Mucosa of descending colon (tissue), 3 donors: Measurements from ENCODE around the gene FLVCR2. TPM values are rescaled to one million over a fixed set of nuclear protein-coding genes. Genes with fewer than 3 reads are reported as not detected.
A peak's percentile ranks its signal among the peaks of the same experiment; 100 is the strongest.

Source experiments
- ATAC-seq: fragments of 200-7000 bp; cut with Tn5 transposase; one replicate; pipeline ENCODE4 v1.9.1; 2020; ENCODE audit warnings: mild to moderate bottlenecking, moderate library complexity
- DNase-seq, 3 donors: peaks; one replicate each; pipeline ENCODE4 v3.0.0-alpha.2; 2020
- H3K36me3 ChIP-seq: fragments of 200-600 bp; one replicate; pipeline ENCODE4 v1.8.0; 2021; ENCODE audit warnings: low read depth, mild to moderate bottlenecking
- H3K4me1 ChIP-seq: fragments of 200-600 bp; one replicate; pipeline ENCODE4 v1.8.0; 2021; ENCODE audit warnings: low read depth, mild to moderate bottlenecking
- H3K4me3 ChIP-seq: fragments of 200-600 bp; one replicate; pipeline ENCODE4 v1.8.0; 2021; ENCODE audit warnings: mild to moderate bottlenecking
- H3K9me3 ChIP-seq: fragments of 200-600 bp; one replicate; pipeline ENCODE4 v1.8.0; 2021; ENCODE audit warnings: mild to moderate bottlenecking
- intact Hi-C, 2 donors: fragments of 100-400 bp; cut with DNase I in 1 of 2; cut with micrococcal nuclease in 1 of 2; formaldehyde crosslinking; loops; one replicate each; pipeline versions ENCODE4 v1.11.0 to v1.11.1; 2022; cut with DNase I, micrococcal nuclease
- total RNA-seq, 3 donors: library from RNA; stranded (reverse); fragmentation: NEBNext Ultra II Directional in 2 of 3; extraction: Animal tissue kit (Norgen Biotek cat#: 25700) in 2 of 3; gene quantifications; one replicate each; pipeline versions ENCODE4 v1.2.1 to v1.2.4, GENCODE V29; 2021 to 2023
- TF ChIP-seq, protein P1 (sequence below): fragments of 200-600 bp; IDR thresholded peaks from one replicate; pipeline ENCODE4 v1.8.0; 2022; ENCODE audit warnings: antibody characterized with exemption, mild to moderate bottlenecking
- donor health status: DM: no; HTN: no; CAD: no; lungs with moderate emphysema.
- donor health status: DM: no; HTN: no; CAD: no.
- donor health status: DM: no; HTN: yes; CAD: no.

FLVCR2 gene
- total RNA-seq, 3 donors from 2014 or later = 19.2 to 37.5 (median 35.3) TPM

DNA sequence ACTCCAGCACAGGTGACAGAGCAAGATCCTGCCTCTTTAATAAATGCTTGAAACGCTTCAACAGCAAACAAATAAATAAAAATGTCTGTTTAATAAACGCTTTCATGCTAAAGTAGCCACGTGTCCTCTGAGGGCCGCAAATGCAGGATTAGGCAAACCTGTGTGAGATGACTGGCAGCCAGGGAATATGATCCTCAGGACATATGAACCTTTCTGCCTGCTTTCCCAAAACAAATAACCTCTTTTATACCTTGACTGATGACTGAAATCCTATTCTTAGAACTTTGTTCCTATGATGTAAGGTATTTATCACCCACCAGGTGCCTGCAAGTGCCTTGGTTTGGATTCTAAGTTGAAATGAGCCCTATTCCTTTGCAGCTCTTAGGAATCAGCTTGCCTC is 14.5 kb upstream of the FLVCR2 start:
- Histone ChIP-seq H3K9me3 (no peaks in the 10 kb centered on the region), H3K4me1 (no peaks in the 10 kb centered on the region), H3K4me3 (no peak overlapping the region), H3K36me3 (no peaks in the 10 kb centered on the region)
- no peak for DNase-seq
- TF ChIP-seq, protein P1, sequence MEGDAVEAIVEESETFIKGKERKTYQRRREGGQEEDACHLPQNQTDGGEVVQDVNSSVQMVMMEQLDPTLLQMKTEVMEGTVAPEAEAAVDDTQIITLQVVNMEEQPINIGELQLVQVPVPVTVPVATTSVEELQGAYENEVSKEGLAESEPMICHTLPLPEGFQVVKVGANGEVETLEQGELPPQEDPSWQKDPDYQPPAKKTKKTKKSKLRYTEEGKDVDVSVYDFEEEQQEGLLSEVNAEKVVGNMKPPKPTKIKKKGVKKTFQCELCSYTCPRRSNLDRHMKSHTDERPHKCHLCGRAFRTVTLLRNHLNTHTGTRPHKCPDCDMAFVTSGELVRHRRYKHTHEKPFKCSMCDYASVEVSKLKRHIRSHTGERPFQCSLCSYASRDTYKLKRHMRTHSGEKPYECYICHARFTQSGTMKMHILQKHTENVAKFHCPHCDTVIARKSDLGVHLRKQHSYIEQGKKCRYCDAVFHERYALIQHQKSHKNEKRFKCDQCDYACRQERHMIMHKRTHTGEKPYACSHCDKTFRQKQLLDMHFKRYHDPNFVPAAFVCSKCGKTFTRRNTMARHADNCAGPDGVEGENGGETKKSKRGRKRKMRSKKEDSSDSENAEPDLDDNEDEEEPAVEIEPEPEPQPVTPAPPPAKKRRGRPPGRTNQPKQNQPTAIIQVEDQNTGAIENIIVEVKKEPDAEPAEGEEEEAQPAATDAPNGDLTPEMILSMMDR = no peak
- intact Hi-C loops = no loop called here
- ATAC-seq = no peak

DNA sequence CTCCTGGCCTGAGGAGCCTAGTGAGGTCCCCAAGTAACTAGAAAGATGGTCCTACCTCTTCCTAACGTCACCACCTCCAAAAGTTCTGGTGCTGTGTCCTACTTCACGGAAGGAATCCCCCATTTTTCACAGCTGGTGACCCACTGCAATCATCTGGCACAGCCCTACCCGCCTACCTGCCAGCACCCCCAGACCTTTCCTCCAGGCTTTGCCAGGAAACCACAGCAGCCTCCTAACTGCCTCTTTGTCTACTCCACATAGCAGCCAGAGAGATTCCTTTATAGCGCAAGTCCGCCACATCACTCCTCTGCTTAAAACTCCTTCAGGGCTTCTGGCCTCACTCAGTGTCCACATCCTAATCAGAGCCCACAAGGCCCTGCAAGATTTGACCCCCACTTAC is 13.4 kb upstream of the FLVCR2 start:
- H3K9me3 ChIP-seq = no peaks in the 10 kb centered on the region
- ATAC-seq (no peak), DNase-seq (no peak)
- intact Hi-C loops = no loop called here
- H3K4me3 ChIP-seq = no peak overlapping the region
- no peaks in the 10 kb centered on the region for H3K36me3 ChIP-seq
- TF ChIP-seq, protein P1 = no peak
- H3K4me1 ChIP-seq = no peaks in the 10 kb centered on the region

DNA sequence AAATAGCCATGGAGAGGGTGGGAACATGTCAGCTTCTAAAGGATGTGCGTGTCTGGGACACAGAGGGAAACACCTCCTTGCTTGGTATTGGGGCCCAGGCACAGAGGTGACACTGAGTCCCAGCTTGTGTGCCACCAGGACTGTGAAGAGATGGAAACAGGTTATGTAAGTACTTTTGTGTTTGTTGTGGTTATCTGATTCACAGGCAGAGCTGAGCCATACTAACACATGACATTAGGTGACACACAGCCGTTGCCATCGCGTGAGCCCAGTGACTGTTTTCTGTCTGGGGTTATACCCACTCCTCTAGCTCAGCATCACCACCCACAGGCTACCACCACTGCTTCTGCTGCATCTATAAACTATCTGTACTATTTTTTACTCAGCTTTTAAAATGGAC is 12.1 kb upstream of the FLVCR2 start:
- no peaks in the 10 kb centered on the region for H3K4me1 ChIP-seq
- no peaks in the 10 kb centered on the region for H3K36me3 ChIP-seq
- DNase-seq = no peak
- ATAC-seq = peak; percentile 63
- H3K9me3 ChIP-seq = no peaks in the 10 kb centered on the region
- TF ChIP-seq, protein P1 = no peak
- H3K4me3 ChIP-seq = no peak overlapping the region
- intact Hi-C loops = no loop called here

- intact Hi-C loops = no loop called here
- no peak for DNase-seq
- no peaks in the 10 kb centered on the region for H3K9me3 ChIP-seq
- H3K4me1 ChIP-seq = no peaks in the 10 kb centered on the region
- H3K36me3 ChIP-seq = no peaks in the 10 kb centered on the region
- TF ChIP-seq, protein P1 = no peak
- ATAC-seq = no peak
- H3K4me3 ChIP-seq = no peak overlapping the region
Measured at GRCh38 chr14:75566752-75567151, 11.7 kb upstream of the FLVCR2 start.

GRCh38 chr14:75568140-75568539 is 10.3 kb upstream of the FLVCR2 start:
- ATAC-seq = no peak
- H3K36me3 ChIP-seq = no peaks in the 10 kb centered on the region
- DNase-seq = no peak
- intact Hi-C loops = no loop called here
- H3K9me3 ChIP-seq = no peaks in the 10 kb centered on the region
- TF ChIP-seq, protein P1 = no peak
- H3K4me3 ChIP-seq = no peak overlapping the region
- H3K4me1 ChIP-seq = no peaks in the 10 kb centered on the region

DNA sequence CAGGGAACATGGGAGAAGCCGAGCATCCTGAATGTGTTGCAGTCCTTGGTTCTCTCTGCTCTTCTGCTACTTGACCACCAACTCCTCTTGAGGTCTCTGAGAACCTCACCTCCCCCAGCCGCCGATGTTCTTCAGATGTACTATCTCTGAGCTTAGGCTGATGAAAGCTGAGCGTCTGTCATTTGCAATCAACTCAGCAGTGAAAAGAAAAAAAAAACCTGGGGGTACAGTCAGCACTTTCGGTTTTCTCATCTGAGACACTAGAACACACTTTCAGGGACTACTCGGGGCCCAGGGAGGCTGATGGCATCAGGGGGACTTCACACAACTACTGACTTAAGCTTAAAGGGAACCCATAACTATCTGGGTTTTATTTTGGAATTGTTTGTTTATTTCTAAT is 9.6 kb upstream of the FLVCR2 start:
- no peak for ATAC-seq
- DNase-seq = no peak
- intact Hi-C loops = no loop called here
- H3K4me1 ChIP-seq = no peaks in the 10 kb centered on the region
- H3K36me3 ChIP-seq = no peaks in the 10 kb centered on the region
- TF ChIP-seq, protein P1 = no peak
- H3K9me3 ChIP-seq = no peaks in the 10 kb centered on the region
- H3K4me3 ChIP-seq = no peak overlapping the region
